HK-2 (cell line): ENCODE data around the gene MMAB.
A peak's percentile ranks its signal among the peaks of the same experiment; 100 is the strongest.

Experiments used
- DNase-seq: peaks from one replicate; pipeline ENCODE4 v3.0.0-alpha.2; 2018; ENCODE audit not compliant: unreplicated experiment

The MMAB gene

GRCh38 chr12:109583733-109584132, 10.4 kb upstream of the MMAB start:
- no peak for DNase-seq

GRCh38 chr12:109582636-109583035, 9.3 kb upstream of the MMAB start:
- DNase-seq, result no peak

GRCh38 chr12:109581856-109582255, 8.6 kb upstream of the MMAB start:
- peak; percentile 36 for DNase-seq

- DNase-seq, result no peak
Measured at GRCh38 chr12:109581334-109581691, 8.0 kb upstream of the MMAB start.

- DNase-seq, result no peak
Measured at GRCh38 chr12:109580684-109581333, 7.5 kb upstream of the MMAB start.

GRCh38 chr12:109580272-109580671, 7.0 kb upstream of the MMAB start:
- no peak for DNase-seq

GRCh38 chr12:109579639-109580038, 6.3 kb upstream of the MMAB start:
- no peak for DNase-seq

GRCh38 chr12:109578330-109578927, 5.1 kb upstream of the MMAB start:
- DNase-seq, result no peak

- no peak for DNase-seq
Measured at GRCh38 chr12:109577311-109577710, 4.0 kb upstream of the MMAB start.

GRCh38 chr12:109575683-109576082, 2.4 kb upstream of the MMAB start:
- no peak for DNase-seq

GRCh38 chr12:109573914-109574244, 575 bp upstream of the MMAB start:
- no peak for DNase-seq

- DNase-seq, result no peak
Measured at GRCh38 chr12:109572506-109572845, 828 bp downstream of the MMAB start.

GRCh38 chr12:109571773-109572505, 1.4 kb downstream of the MMAB start:
- DNase-seq, result no peak

- no peak for DNase-seq
Measured at GRCh38 chr12:109568486-109568885, 4.8 kb downstream of the MMAB start.

GRCh38 chr12:109567967-109568366, 5.3 kb downstream of the MMAB start:
- DNase-seq, result no peak

- DNase-seq, result no peak
Measured at GRCh38 chr12:109567296-109567695, 6.0 kb downstream of the MMAB start.

GRCh38 chr12:109566424-109566823, 6.9 kb downstream of the MMAB start:
- no peak for DNase-seq

GRCh38 chr12:109563291-109564284, 9.7 kb downstream of the MMAB start:
- DNase-seq, result no peak

GRCh38 chr12:109562871-109563270, 10.4 kb downstream of the MMAB start:
- no peak for DNase-seq

GRCh38 chr12:109561711-109562030, 11.6 kb downstream of the MMAB start:
- DNase-seq, result no peak

GRCh38 chr12:109560867-109561710, 12.2 kb downstream of the MMAB start:
- no peak for DNase-seq

GRCh38 chr12:109559601-109560000, 13.7 kb downstream of the MMAB start:
- no peak for DNase-seq
